Astrocyte (in vitro differentiated cells and primary cell): ENCODE results near the gene ADSS1.

Source experiments
- CTCF ChIP-seq: IDR thresholded peaks from 2 replicates; pipeline ENCODE4 v1.5.1; 2011; ENCODE audit warnings: low read depth, mild to moderate bottlenecking, inconsistent platforms, low read length, moderate library complexity; ENCODE audit not compliant: insufficient read depth
- EZH2 ChIP-seq: IDR thresholded peaks from 2 replicates; pipeline ENCODE4 v1.6.1; 2012; ENCODE audit warnings: mild to moderate bottlenecking, low read length, inconsistent platforms; ENCODE audit not compliant: insufficient read depth

- TF ChIP-seq CTCF (no peak), EZH2 (no peak)
Observed at GRCh38 chr14:104749111-104749649, 25.2 kb downstream of the ADSS1 start.
